Neural cell (in vitro differentiated cells): ENCODE measurements around the gene RCL1. TPM values are rescaled to one million over a fixed set of nuclear protein-coding genes. Genes with fewer than 3 reads are reported as not detected.
"Not testable (repeated sequence)": the region's sequence is repeated elsewhere in the genome, so short reads cannot be mapped to it uniquely, and the experiment has no call there.

Experiments
- H2AFZ ChIP-seq: fragments of 200-600, 300-800 bp; sonication (generic), shearing (Covaris generic); 2 replicates; pipeline ENCODE4 v1.6.0; 2014; ENCODE audit warnings: low read depth, mild to moderate bottlenecking, antibody characterized with exemption, low read length, moderate library complexity
- H3F3A ChIP-seq: fragments of 200-600 bp; shearing (Covaris generic); 2 replicates; pipeline ENCODE4 v1.6.1; 2016; ENCODE audit warnings: mild to moderate bottlenecking, moderate library complexity, mixed read lengths, antibody characterized with exemption, low read length; ENCODE audit not compliant: insufficient read depth, poor library complexity, severe bottlenecking
- H3K27ac ChIP-seq: fragments of 200-600, 300-800 bp; sonication (generic), shearing (Covaris generic); 2 replicates; pipeline ENCODE4 v1.5.1; 2014; ENCODE audit warnings: mild to moderate bottlenecking, low read length, moderate library complexity
- H3K27me3 ChIP-seq: fragments of 300-800, 200-600 bp; sonication (generic), shearing (Covaris generic); 2 replicates; pipeline ENCODE4 v1.6.0; 2014; ENCODE audit warnings: mild to moderate bottlenecking, low read depth, low read length, moderate library complexity; ENCODE audit not compliant: insufficient read depth
- H3K36me3 ChIP-seq: fragments of 300-800, 200-600 bp; sonication (generic), shearing (Covaris generic); 2 replicates; pipeline ENCODE4 v1.5.1; 2014; ENCODE audit warnings: mild to moderate bottlenecking, antibody characterized with exemption, low read length, moderate library complexity; ENCODE audit not compliant: insufficient read depth
- H3K4me2 ChIP-seq: fragments of 300-800, 200-600 bp; sonication (generic), shearing (Covaris generic); 2 replicates; pipeline ENCODE4 v1.6.0; 2014; ENCODE audit warnings: mild to moderate bottlenecking, low read length
- H3K4me3 ChIP-seq: fragments of 300-800, 200-600 bp; sonication (generic), shearing (Covaris generic); 2 replicates; pipeline ENCODE4 v1.5.1; 2014; ENCODE audit warnings: mild to moderate bottlenecking, low read length, moderate library complexity
- H3K79me2 ChIP-seq: fragments of 200-600 bp; shearing (Covaris generic); replicated peaks from 2 replicates; pipeline ENCODE4 v1.6.0; 2014; ENCODE audit warnings: mild to moderate bottlenecking, low read length, moderate library complexity; ENCODE audit not compliant: insufficient read depth
- H3K9ac ChIP-seq: fragments of 300-800, 200-600 bp; sonication (generic), shearing (Covaris generic); 2 replicates; pipeline ENCODE4 v1.6.1; 2016; ENCODE audit warnings: mild to moderate bottlenecking, low read length, mixed read lengths
- H3K9me2 ChIP-seq: fragments of 200-600 bp; shearing (Covaris generic); 2 replicates; pipeline ENCODE4 v1.6.1; 2016; ENCODE audit warnings: mild to moderate bottlenecking, low read length, mixed read lengths; ENCODE audit not compliant: insufficient read depth
- H3K9me3 ChIP-seq: fragments of 200-600, 300-800 bp; sonication (generic), shearing (Covaris generic); 2 replicates; pipeline ENCODE4 v1.6.1; 2016; ENCODE audit warnings: mild to moderate bottlenecking, mixed run types, low read length, moderate library complexity, mixed read lengths
- H4K20me1 ChIP-seq: fragments of 200-600 bp; shearing (Covaris generic); 2 replicates; pipeline ENCODE4 v1.6.1; 2016; ENCODE audit warnings: mild to moderate bottlenecking, mixed run types; ENCODE audit not compliant: insufficient read depth
- CTCF ChIP-seq: fragments of 450-650 bp; IDR thresholded peaks from 2 replicates; pipeline ENCODE4 v1.5.1; 2014; ENCODE audit warnings: antibody characterized with exemption, mild to moderate bottlenecking, moderate library complexity; ENCODE audit not compliant: poor library complexity, severe bottlenecking
- EP300 ChIP-seq: fragments of 450-650 bp; conservative IDR thresholded peaks from 2 replicates; pipeline ENCODE4 v1.6.1; 2014; ENCODE audit warnings: antibody characterized with exemption, mild to moderate bottlenecking, moderate library complexity; ENCODE audit not compliant: poor library complexity, severe bottlenecking
- EZH2 ChIP-seq: fragments of 200-600, 300-800 bp; shearing (Covaris generic), sonication (generic); IDR thresholded peaks from 2 replicates; pipeline ENCODE4 v1.6.1; 2014; ENCODE audit warnings: antibody characterized with exemption, low read length, borderline replicate concordance, mild to moderate bottlenecking; ENCODE audit not compliant: insufficient read depth, poor library complexity, severe bottlenecking
- MXI1 ChIP-seq: fragments of 450-650 bp; conservative IDR thresholded peaks from 2 replicates; pipeline ENCODE4 v1.6.1; 2014; ENCODE audit warnings: antibody characterized with exemption, mild to moderate bottlenecking; ENCODE audit not compliant: poor library complexity, severe bottlenecking
- POLR2AphosphoS5 ChIP-seq: IDR thresholded peaks from 2 replicates; pipeline ENCODE4 v1.6.1; 2012
- RAD21 ChIP-seq: fragments of 450-650 bp; conservative IDR thresholded peaks from 2 replicates; pipeline ENCODE4 v1.6.1; 2014; ENCODE audit warnings: antibody characterized with exemption, mild to moderate bottlenecking, moderate library complexity
- REST ChIP-seq: IDR thresholded peaks from 2 replicates; pipeline ENCODE4 v1.6.1; 2012; ENCODE audit warnings: borderline replicate concordance
- SMC3 ChIP-seq: fragments of 450-650 bp; conservative IDR thresholded peaks from 2 replicates; pipeline ENCODE4 v1.6.1; 2014; ENCODE audit warnings: antibody characterized with exemption, mild to moderate bottlenecking, moderate library complexity; ENCODE audit not compliant: poor library complexity
- TAF1 ChIP-seq: IDR thresholded peaks from 2 replicates; pipeline ENCODE4 v1.6.1; 2012; ENCODE audit warnings: low read depth
- polyA plus RNA-seq: library from polyadenylated mRNA; depleted of rRNA; stranded (reverse); fragments of >200 nt; gene quantifications from 2 replicates; pipeline ENCODE4 v1.2.3, GENCODE V29; 2014

RCL1 gene
- polyA plus RNA-seq, 1 donor from 2014 or later, result 4.2 TPM

GRCh38 chr9:4890929-4891328 lies 98.2 kb downstream of the RCL1 start (continued):
- TF ChIP-seq MXI1 (no peak), EP300 (no peak)

GRCh38 chr9:4891674-4892073 lies 98.9 kb downstream of the RCL1 start:
- Histone ChIP-seq H3K27me3 (no peaks in the 10 kb centered on the region), H3K79me2 (no peaks in the 10 kb centered on the region), H3K9me3 (no peaks in the 10 kb centered on the region), H3F3A (no peaks in the 10 kb centered on the region), H3K4me2 (no peak overlapping the region), H2AFZ (no peak overlapping the region), H4K20me1 (no peaks in the 10 kb centered on the region), H3K27ac (no peak overlapping the region), H3K9me2 (no peaks in the 10 kb centered on the region), H3K9ac (no peak overlapping the region), H3K36me3 (no peaks in the 10 kb centered on the region), H3K4me3 (no peak overlapping the region)
- no peak for TF ChIP-seq SMC3

- Histone ChIP-seq H3K79me2 (no peaks in the 10 kb centered on the region), H3K4me3 (no peak overlapping the region), H3F3A (no peaks in the 10 kb centered on the region), H3K9me3 (no peaks in the 10 kb centered on the region), H3K36me3 (no peaks in the 10 kb centered on the region), H4K20me1 (no peaks in the 10 kb centered on the region), H3K4me2 (no peak overlapping the region), H3K9ac (no peak overlapping the region), H2AFZ (no peak overlapping the region), H3K27ac (no peak overlapping the region), H3K27me3 (no peaks in the 10 kb centered on the region), H3K9me2 (no peaks in the 10 kb centered on the region)
- TF ChIP-seq POLR2AphosphoS5 (no peak), CTCF (no peak)
These were observed 99.9 kb downstream of the RCL1 start for GRCh38 chr9:4892501-4893194.

GRCh38 chr9:4894076-4894475 lies 101.3 kb downstream of the RCL1 start:
- no peaks in the 10 kb centered on the region for H3K79me2 ChIP-seq
- H3K4me3 ChIP-seq, result no peak overlapping the region
- H2AFZ ChIP-seq, result no peak overlapping the region
- no peak overlapping the region for H3K27ac ChIP-seq
- H3F3A ChIP-seq, result no peaks in the 10 kb centered on the region
- no peak overlapping the region for H3K4me2 ChIP-seq
- no peaks in the 10 kb centered on the region for H3K27me3 ChIP-seq
- no peaks in the 10 kb centered on the region for H4K20me1 ChIP-seq
- no peaks in the 10 kb centered on the region for H3K9me2 ChIP-seq
- H3K36me3 ChIP-seq, result no peaks in the 10 kb centered on the region
- H3K9ac ChIP-seq, result no peak overlapping the region
- TF ChIP-seq EP300 (no peak), CTCF (no peak), MXI1 (no peak), EZH2 (no peak), SMC3 (no peak), POLR2AphosphoS5 (no peak), REST (no peak), RAD21 (no peak), TAF1 (no peak)
- H3K9me3 ChIP-seq, result no peaks in the 10 kb centered on the region

GRCh38 chr9:4899853-4900252 lies 107.1 kb downstream of the RCL1 start:
- H3K27me3 ChIP-seq, H3K4me3 ChIP-seq, H3K9me2 ChIP-seq, H3K27ac ChIP-seq, H2AFZ ChIP-seq, H3K9ac ChIP-seq, H3F3A ChIP-seq, H3K79me2 ChIP-seq, H3K9me3 ChIP-seq, H3K4me2 ChIP-seq, H3K36me3 ChIP-seq, H4K20me1 ChIP-seq: not testable (repeated sequence)
